ENCODE data around the gene PPP1R3E. TPM values are rescaled to one million over a fixed set of nuclear protein-coding genes. Genes with fewer than 3 reads are reported as not detected.

Gene PPP1R3E
- polyA plus RNA-seq, 4 donors = 15.6 to 42.2 (median 27.9) TPM

DNA sequence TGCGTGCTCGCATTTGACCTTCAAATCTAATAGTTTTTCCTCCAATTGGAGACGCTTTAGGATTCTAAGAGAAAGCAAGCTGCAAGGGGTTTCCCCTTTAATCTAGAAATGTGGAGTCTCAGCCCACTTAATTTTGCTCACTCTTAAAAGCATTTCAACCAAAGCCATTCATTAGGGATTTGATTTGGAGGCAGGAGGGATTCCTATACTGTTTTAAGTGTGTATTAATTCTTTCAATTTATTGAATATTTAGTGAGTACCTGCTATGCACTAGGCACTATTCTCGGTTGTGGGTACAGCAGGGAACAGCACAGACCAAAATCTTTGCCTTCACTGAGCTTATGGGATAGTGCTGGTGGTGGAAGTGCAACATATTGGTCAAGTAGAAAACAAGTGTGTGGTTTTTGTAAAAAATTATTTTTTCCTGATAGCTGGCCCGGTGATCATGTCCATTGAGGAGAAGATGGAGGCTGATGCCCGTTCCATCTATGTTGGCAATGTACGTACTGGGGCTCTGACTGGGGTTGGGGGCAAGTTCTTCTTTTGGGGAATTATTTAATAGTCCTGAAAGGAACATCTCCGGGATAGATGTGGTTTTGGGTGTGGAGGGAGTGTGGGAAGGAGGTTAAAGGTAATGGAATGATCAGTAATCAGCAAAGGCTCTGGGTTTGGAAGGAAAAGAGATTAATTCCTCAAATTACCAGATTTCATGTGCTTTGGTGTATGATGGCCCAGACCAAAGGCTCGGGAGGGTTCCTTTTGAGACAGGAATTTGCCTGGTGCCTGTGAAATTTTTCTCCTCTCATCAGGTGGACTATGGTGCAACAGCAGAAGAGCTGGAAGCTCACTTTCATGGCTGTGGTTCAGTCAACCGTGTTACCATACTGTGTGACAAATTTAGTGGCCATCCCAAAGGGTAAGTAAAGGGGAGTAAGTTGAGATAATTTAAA, 20.2 kb upstream of the PPP1R3E start:
- DNase-seq (ENCODE audit: low read depth in 4 of 4, low spot score in 2 of 4) = no peak

DNA sequence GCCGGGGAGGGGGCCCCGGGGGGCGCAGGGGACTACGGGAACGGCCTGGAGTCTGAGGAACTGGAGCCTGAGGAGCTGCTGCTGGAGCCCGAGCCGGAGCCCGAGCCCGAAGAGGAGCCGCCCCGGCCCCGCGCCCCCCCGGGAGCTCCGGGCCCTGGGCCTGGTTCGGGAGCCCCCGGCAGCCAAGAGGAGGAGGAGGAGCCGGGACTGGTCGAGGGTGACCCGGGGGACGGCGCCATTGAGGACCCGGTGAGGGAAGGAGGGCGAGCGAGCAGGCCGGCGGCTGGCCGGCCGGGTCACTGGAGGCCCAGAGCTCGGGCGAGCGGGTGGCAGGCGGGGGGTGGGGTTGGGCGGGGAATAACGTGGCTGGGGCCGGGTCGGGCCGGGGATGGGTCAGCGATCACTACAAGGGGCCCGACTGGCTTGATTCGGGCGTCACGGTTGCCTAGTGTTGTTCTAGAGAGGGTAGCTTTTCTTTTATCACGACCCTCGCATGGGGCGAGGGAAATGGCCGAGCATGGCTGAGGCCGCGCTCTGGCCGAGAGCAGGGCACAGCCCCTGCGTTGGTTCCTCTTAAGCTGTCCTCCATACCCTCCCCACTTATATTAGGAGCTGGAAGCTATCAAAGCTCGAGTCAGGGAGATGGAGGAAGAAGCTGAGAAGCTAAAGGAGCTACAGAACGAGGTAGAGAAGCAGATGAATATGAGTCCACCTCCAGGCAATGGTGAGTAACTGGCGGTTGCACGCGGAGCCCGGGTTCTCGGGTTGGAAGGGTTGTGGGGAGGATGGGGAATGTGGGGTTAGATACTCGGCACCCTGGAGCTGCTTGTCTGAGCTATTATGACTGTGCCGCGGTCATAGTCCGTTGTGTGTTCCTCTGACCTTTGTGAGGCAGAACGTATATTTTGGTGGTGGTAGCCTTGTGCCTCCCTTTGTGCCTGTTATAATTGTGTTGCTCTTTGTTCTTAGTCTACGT, 19.2 kb upstream of the PPP1R3E start:
- DNase-seq (ENCODE audit: low read depth in 4 of 4, low spot score in 2 of 4) = no peak

DNA sequence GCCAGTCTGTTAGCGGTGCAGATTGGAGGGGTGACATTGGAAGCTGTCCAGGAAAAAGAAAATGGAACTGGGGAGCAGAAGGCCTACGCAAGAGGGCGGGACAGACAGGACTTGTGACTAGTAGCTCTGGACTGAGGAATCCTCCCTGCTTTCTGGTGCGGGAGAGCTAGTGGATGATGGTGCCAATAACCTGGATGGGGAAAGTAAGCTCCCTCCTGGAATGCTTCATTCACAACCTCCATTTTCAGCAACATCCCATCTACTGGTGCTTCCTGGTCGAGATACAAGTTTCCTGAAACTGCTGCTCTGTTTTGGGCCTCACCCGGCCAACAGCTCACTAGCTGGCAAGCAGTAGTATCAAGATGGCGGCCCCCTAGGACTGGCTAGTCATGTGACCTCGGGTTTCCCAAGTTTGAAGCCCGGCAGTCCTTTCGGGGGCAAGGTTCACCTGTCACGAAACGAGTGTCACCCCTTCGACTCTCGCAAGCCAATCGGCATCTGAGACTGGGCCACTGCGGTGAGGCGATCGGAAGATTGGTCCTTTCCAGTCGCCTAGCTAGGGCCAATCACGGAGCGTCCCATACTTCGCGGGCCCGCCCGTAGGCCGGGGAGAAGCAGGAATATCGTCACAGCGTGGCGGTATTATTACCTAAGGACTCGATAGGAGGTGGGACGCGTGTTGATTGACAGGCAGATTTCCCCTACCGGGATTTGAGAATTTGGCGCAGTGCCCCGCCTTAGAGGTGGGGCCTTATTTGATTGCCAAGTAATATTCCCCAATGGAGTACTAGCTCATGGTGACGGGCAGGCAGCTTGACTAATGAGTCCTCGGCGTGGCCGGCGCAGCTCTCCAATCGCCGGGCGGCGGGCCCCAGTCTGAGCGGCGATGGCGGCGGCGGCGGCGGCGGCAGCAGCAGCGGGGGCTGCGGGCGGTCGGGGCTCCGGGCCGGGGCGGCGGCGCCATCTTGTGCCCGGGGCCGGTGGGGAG, 18.2 kb upstream of the PPP1R3E start, which contains the start of gene PABPN1:
PABPN1 (plus strand) TSS at position 874 of the 988 bp plus-strand sequence; CDS start at position 887, 13 bp downstream.
- DNase-seq (ENCODE audit: low read depth in 4 of 4, low spot score in 2 of 4) = peak; percentile 99 to 100 (median 100)

DNA sequence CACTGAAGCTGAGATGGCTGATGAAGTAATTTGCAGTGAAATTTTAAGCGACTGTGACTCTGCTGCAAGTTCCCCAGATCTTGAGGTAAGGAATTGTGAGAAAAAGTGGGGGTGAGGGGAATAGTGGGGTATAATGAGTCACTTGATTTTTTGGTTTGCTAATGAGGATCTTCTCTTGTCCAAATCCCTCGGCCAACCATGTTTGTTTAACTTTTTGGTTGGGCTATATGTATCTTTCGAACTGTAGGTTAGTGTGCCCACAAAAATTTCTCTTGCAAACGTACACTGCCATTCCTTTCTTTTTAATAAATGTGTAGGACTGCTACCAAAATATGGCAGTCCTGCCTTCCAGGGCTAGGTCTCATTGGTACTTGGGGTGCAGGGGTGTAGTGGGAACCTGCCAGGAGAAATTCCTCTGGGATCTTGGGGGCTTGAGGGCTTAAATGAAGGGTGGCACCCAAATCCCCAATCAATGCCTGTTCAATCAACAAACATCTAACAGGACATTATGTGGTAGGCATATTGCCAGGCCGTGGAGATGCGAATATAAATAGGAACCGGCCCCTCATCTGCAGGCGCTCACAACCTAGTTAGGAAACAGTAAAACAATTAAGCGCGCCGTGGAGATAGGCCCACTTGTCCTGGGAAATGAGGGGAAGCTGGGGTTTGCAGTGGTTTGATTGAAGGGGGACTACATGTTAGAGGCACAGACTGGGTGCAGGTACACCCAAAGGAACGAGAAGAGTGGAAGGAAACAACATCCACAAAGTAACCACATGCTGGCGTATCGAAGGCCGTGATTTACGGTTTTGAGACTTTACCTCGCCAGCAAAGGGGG, 17.3 kb upstream of the PPP1R3E start:
- no peak for DNase-seq (ENCODE audit: low read depth in 4 of 4, low spot score in 2 of 4)

DNA sequence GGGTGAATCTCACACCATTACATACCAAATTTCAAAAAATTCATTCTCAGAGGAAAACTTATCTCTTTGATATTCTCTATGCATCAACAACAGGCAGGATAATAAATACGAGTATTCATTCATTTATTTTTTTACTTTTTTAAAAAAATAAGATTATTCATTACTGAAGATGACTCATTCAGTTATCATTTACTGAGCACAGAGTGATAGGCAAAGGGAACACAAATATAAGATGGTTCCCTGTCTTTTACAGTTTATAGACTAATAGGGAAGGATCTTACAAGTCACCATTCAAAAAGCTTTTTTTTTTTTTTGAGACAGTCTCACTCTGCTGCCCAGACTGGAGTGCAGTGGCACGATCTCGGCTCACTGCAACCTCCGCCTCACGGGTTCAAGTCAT, 13.6 kb upstream of the PPP1R3E start:
- no peak for DNase-seq (ENCODE audit: low read depth in 4 of 4, low spot score in 2 of 4)

DNA sequence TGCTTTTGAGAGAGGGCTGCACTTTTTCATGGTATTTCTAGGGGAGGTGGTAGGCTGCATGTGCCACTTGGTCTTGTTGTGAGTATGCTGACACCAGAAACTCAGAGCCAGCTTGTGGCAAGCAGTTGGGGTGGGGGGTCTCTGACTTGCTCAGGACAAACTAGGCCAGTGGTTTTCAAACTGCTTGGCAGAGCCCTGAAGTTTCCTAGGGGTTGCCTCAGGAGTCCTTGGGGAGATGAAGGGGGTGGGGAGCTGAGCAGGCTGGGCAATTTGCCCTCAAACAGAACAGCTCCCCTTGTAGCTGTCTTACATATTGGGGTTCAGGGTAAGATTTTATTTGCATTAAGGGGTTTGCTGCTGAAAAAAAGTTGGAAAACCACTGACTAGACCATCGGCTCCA, 7.9 kb upstream of the PPP1R3E start:
- DNase-seq (ENCODE audit: low read depth in 4 of 4, low spot score in 2 of 4) = no peak

DNA sequence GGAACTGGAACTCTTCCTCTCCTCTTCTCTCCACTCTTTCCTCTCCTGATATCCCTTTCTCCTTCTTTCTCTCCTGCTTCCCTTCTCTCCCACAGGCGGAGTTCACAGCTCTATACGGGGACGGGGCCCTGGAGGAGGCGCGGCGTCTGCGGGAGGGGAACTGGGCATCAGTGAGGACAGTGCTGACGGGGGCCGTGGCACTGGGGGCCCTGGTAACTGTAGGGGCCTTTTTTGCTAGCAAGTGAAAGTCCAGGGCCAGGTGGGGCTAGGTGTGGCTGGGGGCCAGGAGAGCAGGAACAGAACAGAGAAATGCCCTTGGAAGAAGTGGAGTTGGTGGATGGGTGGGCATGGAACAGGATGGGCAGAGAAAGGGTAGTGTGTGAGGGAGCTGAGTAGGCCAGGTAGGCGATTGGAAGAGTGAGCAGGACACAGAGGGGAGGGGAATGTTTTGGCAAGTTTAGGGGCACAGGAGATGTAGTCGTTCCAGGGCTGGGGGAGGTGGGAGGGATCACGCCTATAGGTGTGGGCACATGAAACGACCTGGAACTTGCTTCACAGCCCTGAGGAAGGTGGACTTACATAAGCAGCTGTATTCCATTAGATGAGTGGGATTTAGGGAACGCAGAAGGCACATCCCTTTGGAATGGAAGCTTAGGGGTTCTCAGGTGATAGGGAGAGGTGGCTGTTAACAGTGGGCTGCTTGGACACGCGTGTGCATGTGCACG, 6.2 kb upstream of the PPP1R3E start:
- DNase-seq (ENCODE audit: low read depth in 4 of 4, low spot score in 2 of 4) = no peak

DNA sequence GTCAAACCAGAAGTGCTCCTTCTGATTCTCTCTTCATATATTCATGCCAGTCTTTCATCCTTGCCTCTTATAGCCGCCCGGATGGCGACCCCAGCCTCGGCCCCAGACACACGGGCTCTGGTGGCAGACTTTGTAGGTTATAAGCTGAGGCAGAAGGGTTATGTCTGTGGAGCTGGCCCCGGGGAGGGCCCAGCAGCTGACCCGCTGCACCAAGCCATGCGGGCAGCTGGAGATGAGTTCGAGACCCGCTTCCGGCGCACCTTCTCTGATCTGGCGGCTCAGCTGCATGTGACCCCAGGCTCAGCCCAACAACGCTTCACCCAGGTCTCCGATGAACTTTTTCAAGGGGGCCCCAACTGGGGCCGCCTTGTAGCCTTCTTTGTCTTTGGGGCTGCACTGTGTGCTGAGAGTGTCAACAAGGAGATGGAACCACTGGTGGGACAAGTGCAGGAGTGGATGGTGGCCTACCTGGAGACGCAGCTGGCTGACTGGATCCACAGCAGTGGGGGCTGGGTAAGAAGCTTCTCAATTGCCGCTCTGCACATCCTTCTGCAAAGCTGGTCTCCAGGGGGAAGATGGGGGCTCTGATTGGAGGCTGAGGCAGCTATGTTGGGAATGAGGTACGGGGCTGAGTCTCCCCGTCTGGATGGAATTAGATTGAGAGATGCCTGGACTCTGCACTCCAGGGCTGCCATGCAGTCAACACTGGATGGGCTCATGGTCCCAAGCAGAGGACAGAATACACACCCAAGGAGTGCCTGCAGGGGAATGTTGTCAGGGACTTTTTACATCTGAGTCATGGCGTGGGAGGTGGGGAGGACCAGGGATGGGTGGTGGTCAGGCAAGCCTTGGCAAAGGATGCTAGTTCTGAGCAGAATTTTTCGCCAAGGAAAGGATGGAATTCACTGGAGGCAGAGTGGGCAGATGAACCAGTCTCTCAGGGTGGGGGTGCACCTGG, 5.3 kb upstream of the PPP1R3E start:
- DNase-seq (ENCODE audit: low read depth in 4 of 4, low spot score in 2 of 4) = no peak

DNA sequence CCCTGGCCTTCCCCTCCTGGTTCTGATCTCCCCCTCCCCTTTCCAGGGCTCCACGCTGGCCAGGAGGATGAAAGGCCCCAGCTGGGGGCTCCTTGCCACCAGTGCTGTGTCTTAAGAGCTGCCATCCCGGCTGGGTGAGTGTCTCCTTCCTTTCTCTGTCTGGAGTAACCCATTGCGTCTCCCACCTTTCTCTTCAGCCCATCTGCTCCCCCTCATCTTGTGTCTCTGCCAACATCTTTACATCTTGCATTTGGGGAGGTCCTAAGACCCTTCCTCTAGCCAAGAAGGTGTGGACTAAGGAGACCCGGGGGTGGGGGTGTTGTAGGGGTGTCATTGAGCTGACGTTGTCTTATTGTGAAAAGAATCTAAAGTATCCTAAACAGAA, 4.5 kb upstream of the PPP1R3E start:
- no peak for DNase-seq (ENCODE audit: low read depth in 4 of 4, low spot score in 2 of 4)

DNA sequence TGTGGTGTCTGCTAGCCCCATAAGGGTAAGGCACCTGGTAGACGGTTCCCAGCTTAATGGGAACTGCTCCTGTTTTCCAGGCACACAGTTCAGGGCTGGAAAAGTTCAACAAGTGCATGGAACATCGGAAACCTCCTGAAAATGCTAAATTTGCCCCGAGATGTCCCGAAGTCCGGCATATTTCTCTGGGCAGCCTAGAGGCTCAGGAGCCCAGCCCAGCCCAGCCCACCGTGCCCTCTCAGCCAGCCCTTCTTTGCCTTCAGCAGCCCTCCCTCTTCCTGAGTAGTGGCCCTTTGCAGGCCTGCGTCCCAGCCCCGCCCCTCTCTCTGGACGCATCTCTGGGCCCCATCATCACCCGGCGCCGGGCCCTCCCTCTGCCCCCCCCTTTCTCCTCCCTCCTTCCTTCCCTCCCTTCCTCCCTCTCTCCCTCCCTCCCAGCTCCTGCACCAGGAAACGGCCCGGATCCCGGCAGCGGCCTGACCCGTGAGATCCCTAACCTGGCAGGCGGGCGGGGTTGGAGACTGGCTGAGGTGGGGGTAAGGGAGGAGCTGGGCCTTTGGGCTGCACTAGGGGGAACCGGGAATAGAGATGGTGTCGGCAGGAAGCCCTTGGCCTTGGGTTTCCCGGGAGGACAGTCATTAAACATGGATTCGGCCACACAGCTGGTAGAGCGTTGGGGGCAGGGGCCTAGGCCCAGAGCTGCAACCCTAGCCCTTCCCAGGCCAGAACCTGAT, 3.9 kb upstream of the PPP1R3E start, which contains the start of gene BCL2L2:
BCL2L2 (plus strand) TSS at position 422 of the 734 bp plus-strand sequence. CDS start 935 bp downstream, outside the sequence.
- peak in 3 of 4 donors; percentile 84 to 90 (median 89) for DNase-seq (ENCODE audit: low read depth in 4 of 4, low spot score in 2 of 4)

DNA sequence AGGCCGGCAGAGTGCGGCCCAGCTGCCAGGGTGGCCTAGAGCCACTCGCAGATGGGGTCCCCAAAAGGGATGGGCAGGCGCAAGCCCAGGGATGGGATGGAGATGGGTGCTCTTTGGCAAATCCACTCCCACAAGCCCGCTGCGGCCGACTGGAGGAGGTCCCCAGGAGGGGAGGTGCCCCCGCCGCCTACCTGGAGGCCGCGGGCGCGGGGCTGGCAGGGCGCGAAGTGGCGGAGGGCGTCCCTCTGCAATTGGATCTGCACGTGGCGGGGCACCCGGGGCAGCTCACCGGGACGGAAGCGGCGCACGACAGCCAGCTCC, 730 bp downstream of the PPP1R3E start:
- DNase-seq (ENCODE audit: low read depth in 4 of 4, low spot score in 2 of 4) = no peak

DNA sequence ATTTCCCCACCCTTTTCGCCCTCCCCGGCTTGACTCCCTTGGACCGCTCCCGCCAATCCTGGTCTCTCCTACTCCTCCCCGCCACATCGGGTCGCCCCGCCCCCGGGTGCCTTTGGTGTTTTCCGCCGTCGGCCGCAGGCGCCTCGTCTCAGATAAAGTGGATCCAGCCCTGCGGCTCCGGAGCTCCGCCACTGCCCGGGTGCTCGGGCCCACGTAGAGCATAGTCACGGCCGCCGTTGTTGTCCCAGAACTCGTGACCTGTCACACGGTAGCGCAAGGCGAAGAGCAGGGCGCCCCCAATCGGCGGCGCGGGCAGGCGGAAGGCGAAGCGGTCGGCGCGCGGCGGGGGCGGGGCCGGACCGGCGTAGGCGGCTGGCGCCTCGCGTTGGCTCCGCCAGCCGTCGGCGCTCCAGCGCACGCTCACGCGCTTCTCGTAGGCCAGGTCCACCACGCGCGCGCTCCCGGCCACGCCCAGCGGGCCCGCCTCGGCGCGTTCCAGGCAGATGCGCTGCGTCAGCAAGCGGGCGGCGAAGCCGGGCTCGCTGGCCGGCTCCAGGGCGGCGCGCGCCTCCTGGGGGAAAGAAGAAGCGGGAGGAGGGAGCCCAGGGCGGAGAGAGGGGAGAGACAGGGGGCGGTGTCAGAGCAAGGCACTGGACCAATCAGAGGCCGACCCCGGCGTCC, 1.2 kb downstream of the PPP1R3E start:
- DNase-seq (ENCODE audit: low read depth in 4 of 4, low spot score in 2 of 4) = peak in 3 of 4 donors; percentile 97

DNA sequence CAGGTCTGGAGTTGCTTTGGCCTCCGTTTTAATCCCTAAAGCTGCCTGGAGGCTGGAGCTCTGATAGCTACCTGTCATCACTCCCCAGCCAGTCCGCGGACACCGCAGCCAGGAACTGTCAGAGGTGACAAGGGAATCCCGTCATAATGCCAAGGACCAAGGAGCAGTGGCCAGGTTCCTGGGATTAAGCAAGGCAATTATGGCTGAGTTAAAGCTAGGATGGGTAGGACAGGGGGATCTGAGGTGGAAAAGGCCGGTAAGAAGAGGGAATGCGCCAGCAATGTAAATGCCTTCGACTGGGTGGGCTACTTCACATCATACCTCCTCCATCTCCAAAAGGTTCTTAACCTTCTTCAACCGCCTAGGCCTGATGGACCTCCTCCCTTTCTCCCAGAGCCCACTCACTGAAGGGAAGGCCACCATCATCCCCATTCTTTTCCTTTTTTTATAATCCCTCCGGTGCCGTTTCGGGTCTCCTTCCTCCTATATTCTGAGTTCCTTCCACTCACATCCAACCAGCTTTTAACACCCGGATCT, 1.9 kb downstream of the PPP1R3E start:
- no peak for DNase-seq (ENCODE audit: low read depth in 4 of 4, low spot score in 2 of 4)

DNA sequence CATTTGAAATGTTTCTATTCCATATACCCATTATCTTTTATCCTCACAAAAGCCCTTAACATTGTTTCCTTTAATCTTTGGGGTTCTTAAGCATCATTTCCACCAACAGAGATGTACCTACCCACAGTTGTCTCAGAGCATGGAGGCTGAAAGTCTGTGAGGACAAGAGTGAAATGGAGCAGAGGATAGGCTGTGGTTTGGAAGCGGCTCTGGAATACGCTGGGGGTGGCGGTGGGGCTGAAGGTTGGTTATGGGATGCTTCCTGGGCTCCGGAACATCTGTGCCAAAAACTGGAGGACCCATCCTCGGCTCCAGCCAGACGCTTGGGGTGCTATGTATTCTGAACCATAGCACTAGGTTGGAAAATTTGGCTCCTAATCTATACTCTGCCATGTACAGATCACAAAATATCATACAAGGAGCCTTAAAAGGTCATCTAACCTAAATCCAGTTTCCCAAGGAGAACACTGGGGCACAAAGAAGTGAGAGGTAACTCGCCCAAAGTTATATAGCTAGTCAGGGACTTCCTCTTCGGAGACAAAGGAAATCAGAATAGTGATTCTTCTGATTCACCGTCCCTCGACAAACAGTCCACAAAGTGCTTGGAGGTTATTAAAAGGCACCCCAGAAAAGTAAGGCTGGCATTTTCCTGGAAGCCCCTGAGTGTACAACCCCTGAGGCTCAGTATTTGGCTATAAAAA, 2.5 kb downstream of the PPP1R3E start:
- no peak for DNase-seq (ENCODE audit: low read depth in 4 of 4, low spot score in 2 of 4)
